Measurements from ENCODE around the gene KIAA1671. TPM values are rescaled to one million over a fixed set of nuclear protein-coding genes. Genes with fewer than 3 reads are reported as not detected.

The KIAA1671 gene
- total RNA-seq, 1 donor from 2014 or later, result 8.3 TPM

DNA sequence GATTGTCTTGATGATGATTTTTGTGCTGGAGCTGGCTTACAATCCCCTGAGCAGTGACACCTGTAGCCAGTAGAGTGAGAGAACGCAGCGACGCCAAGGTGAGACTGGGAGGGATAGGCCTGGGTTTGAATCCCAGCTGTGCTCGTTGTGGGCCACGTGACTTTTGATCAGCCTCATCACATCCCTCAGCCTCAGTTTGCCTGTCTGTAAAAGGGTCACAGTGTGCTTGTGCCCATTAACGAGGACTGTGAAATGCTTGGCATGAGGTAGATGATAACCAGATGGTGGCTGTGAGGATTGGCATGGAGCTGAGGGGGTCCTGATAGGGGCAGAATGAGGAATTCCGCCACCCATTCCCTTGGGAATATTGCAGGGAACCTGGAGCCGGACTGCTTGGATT lies 9.6 kb downstream of the KIAA1671 start:
- H3K36me3 Mint-ChIP-seq (ENCODE audit: unreplicated experiment), result no peaks in the 10 kb centered on the region
- no peak overlapping the region for H3K27ac Mint-ChIP-seq (ENCODE audit: unreplicated experiment)
- TF ChIP-seq CTCF (IDR thresholded peaks at IDR 0.05), result no peak
- H3K9me3 Mint-ChIP-seq (ENCODE audit: unreplicated experiment), result no peaks in the 10 kb centered on the region
- no peak for DNase-seq (ENCODE audit: extremely low spot score, unreplicated experiment)
- H3K4me3 Mint-ChIP-seq (ENCODE audit: unreplicated experiment), result no peak overlapping the region
- peaks cover 9% of the 10 kb centered on the region for H3K4me1 Mint-ChIP-seq (ENCODE audit: unreplicated experiment)
- H3K27me3 Mint-ChIP-seq (ENCODE audit: unreplicated experiment), result no peaks in the 10 kb centered on the region

GRCh38 chr22:24962835-24963234 lies 10.3 kb downstream of the KIAA1671 start:
- Mint-ChIP-seq H3K27ac (ENCODE audit: unreplicated experiment) (no peak overlapping the region), H3K4me3 (ENCODE audit: unreplicated experiment) (no peak overlapping the region), H3K27me3 (ENCODE audit: unreplicated experiment) (no peaks in the 10 kb centered on the region), H3K9me3 (ENCODE audit: unreplicated experiment) (no peaks in the 10 kb centered on the region), H3K4me1 (ENCODE audit: unreplicated experiment) (peaks cover 9% of the 10 kb centered on the region), H3K36me3 (ENCODE audit: unreplicated experiment) (no peaks in the 10 kb centered on the region)
- TF ChIP-seq CTCF (IDR thresholded peaks at IDR 0.05), result no peak
- no peak for DNase-seq (ENCODE audit: extremely low spot score, unreplicated experiment)

DNA sequence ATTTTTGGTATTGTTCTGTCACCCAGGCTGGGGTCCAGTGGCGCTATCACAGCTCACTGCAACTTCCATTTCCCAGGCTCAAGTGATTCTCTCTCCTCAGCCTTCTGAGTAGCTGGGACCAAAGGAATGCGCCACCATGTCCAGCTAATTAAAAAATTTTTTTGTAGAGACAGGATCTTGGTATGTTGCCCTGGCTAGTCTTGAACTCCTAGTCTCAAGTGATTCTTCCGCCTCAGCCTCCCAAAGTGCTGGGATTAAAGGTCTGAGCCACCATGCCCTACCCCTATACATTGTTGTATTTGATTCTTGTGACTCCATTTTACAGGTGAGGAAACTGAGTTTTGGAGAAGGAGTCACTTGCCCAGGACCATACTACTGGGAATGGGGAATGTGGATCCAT lies 11.9 kb downstream of the KIAA1671 start:
- H3K27me3 Mint-ChIP-seq (ENCODE audit: unreplicated experiment), result no peaks in the 10 kb centered on the region
- no peak for TF ChIP-seq CTCF (IDR thresholded peaks at IDR 0.05)
- H3K4me1 Mint-ChIP-seq (ENCODE audit: unreplicated experiment), result peaks cover 12% of the 10 kb centered on the region
- no peak for DNase-seq (ENCODE audit: extremely low spot score, unreplicated experiment)
- no peaks in the 10 kb centered on the region for H3K9me3 Mint-ChIP-seq (ENCODE audit: unreplicated experiment)
- H3K27ac Mint-ChIP-seq (ENCODE audit: unreplicated experiment), result no peak overlapping the region
- H3K36me3 Mint-ChIP-seq (ENCODE audit: unreplicated experiment), result no peaks in the 10 kb centered on the region
- no peak overlapping the region for H3K4me3 Mint-ChIP-seq (ENCODE audit: unreplicated experiment)

- no peak for TF ChIP-seq CTCF (IDR thresholded peaks at IDR 0.05)
- no peaks in the 10 kb centered on the region for H3K36me3 Mint-ChIP-seq (ENCODE audit: unreplicated experiment)
- peak overlapping the region; percentile 55 for H3K27ac Mint-ChIP-seq (ENCODE audit: unreplicated experiment)
- H3K9me3 Mint-ChIP-seq (ENCODE audit: unreplicated experiment), result no peaks in the 10 kb centered on the region
- H3K4me3 Mint-ChIP-seq (ENCODE audit: unreplicated experiment), result no peak overlapping the region
- no peak for DNase-seq (ENCODE audit: extremely low spot score, unreplicated experiment)
- no peaks in the 10 kb centered on the region for H3K27me3 Mint-ChIP-seq (ENCODE audit: unreplicated experiment)
- peaks cover 22% of the 10 kb centered on the region for H3K4me1 Mint-ChIP-seq (ENCODE audit: unreplicated experiment)
Observed at GRCh38 chr22:24965822-24966626, 13.5 kb downstream of the KIAA1671 start.

DNA sequence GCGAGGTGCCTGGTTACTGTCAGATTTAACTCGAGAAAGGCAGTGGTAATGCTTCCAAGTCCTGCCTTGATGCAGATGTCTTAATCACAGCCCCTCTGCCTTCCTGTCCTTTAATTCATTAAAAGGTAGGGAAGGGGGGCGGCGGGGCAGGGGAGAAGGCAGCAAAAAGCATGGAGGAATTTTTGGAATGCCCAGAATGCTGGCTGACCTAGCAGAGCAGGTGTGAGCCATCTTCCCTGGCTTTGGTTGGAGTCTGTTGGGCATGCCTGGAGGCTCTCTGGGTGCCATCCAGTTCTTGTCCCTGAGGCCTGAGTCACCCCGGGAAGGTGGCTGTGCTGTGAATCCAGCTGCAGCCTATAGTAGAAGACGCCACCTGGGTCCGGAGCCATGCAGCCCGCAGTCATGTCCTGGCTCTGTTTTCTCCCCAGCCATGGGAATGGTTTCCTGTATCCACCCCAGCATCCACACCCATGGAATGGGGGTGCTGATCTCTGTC lies 15.6 kb downstream of the KIAA1671 start:
- no peak for DNase-seq (ENCODE audit: extremely low spot score, unreplicated experiment)
- Mint-ChIP-seq H3K4me3 (ENCODE audit: unreplicated experiment) (no peak overlapping the region), H3K9me3 (ENCODE audit: unreplicated experiment) (no peaks in the 10 kb centered on the region), H3K4me1 (ENCODE audit: unreplicated experiment) (peaks cover 22% of the 10 kb centered on the region), H3K27me3 (ENCODE audit: unreplicated experiment) (peaks cover 4% of the 10 kb centered on the region), H3K36me3 (ENCODE audit: unreplicated experiment) (no peaks in the 10 kb centered on the region), H3K27ac (ENCODE audit: unreplicated experiment) (no peak overlapping the region)
- TF ChIP-seq CTCF (IDR thresholded peaks at IDR 0.05), result no peak
